Neural progenitor cell (in vitro differentiated cells): ENCODE results near the gene PIK3R3. TPM values are rescaled to one million over a fixed set of nuclear protein-coding genes. Genes with fewer than 3 reads are reported as not detected.

Experiments used
- DNase-seq: peaks from one replicate; pipeline ENCODE4 v3.0.0-alpha.2; 2016; ENCODE audit warnings: low spot score
- H2AFZ ChIP-seq: fragments of 200-600 bp; sonication (generic); replicated peaks from 2 replicates; pipeline ENCODE4 v1.6.1; 2016; ENCODE audit warnings: antibody characterized with exemption
- H3F3A ChIP-seq: fragments of 200-600 bp; sonication (generic); 2 replicates; pipeline ENCODE4 v1.6.1; 2016; ENCODE audit warnings: antibody characterized with exemption, low read depth
- H3K27ac ChIP-seq: fragments of 200-600 bp; sonication (generic); 2 replicates; pipeline ENCODE4 v1.5.1; 2016; ENCODE audit warnings: mild to moderate bottlenecking
- H3K27me3 ChIP-seq: fragments of 200-600 bp; sonication (generic); 2 replicates; pipeline ENCODE4 v1.6.1; 2016; ENCODE audit warnings: mild to moderate bottlenecking, moderate library complexity
- H3K36me3 ChIP-seq: fragments of 200-600 bp; sonication (generic); 2 replicates; pipeline ENCODE4 v1.5.1; 2016
- H3K4me1 ChIP-seq: fragments of 200-600 bp; sonication (generic); 2 replicates; pipeline ENCODE4 v1.6.1; 2016; ENCODE audit warnings: mixed run types
- H3K4me2 ChIP-seq: fragments of 200-600 bp; sonication (generic); 2 replicates; pipeline ENCODE4 v1.6.1; 2016
- H3K4me3 ChIP-seq: fragments of 200-600 bp; sonication (generic); 2 replicates; pipeline ENCODE4 v1.5.1; 2016
- H3K79me2 ChIP-seq: fragments of 200-600 bp; sonication (generic); 2 replicates; pipeline ENCODE4 v1.6.1; 2016; ENCODE audit warnings: low read depth
- H3K9ac ChIP-seq: fragments of 200-600 bp; sonication (generic); 2 replicates; pipeline ENCODE4 v1.6.1; 2016
- H3K9me3 ChIP-seq: fragments of 200-600 bp; sonication (generic); 2 replicates; pipeline ENCODE4 v1.5.1; 2016; ENCODE audit warnings: low read depth
- H4K20me1 ChIP-seq: fragments of 200-600 bp; sonication (generic); 2 replicates; pipeline ENCODE4 v1.6.1; 2016; ENCODE audit warnings: low read depth
- H3K27ac Mint-ChIP-seq: 3 replicates; pipeline ENCODE4 v1.8.0; 2021; ENCODE audit warnings: mixed read lengths
- H3K27me3 Mint-ChIP-seq: 2 replicates; pipeline ENCODE4 v1.8.0; 2022; ENCODE audit warnings: low read depth, mild to moderate bottlenecking, inconsistent platforms, moderate library complexity, mixed read lengths; ENCODE audit not compliant: insufficient read depth
- H3K36me3 Mint-ChIP-seq: 3 replicates; pipeline ENCODE4 v1.8.0; 2021; ENCODE audit warnings: mixed read lengths
- H3K4me1 Mint-ChIP-seq: 3 replicates; pipeline ENCODE4 v1.8.0; 2021; ENCODE audit warnings: mixed read lengths
- H3K4me3 Mint-ChIP-seq: 3 replicates; pipeline ENCODE4 v1.8.0; 2021; ENCODE audit warnings: mild to moderate bottlenecking, moderate library complexity, mixed read lengths
- H3K9me3 Mint-ChIP-seq: 3 replicates; pipeline ENCODE4 v1.8.0; 2020; ENCODE audit warnings: mixed read lengths
- CTCF ChIP-seq: fragments of 200-600 bp; sonication (generic); IDR thresholded peaks from 2 replicates; pipeline ENCODE4 v1.5.1; 2017; ENCODE audit warnings: antibody characterized with exemption, mild to moderate bottlenecking
- EZH2 ChIP-seq: fragments of 200-600 bp; sonication (generic); IDR thresholded peaks from 2 replicates; pipeline ENCODE4 v1.6.1; 2017; ENCODE audit warnings: antibody characterized with exemption, mild to moderate bottlenecking, moderate library complexity
- EZH2phosphoT487 ChIP-seq: fragments of 200-600 bp; sonication (generic); IDR thresholded peaks from 2 replicates; pipeline ENCODE4 v1.6.1; 2017; ENCODE audit warnings: antibody characterized with exemption
- total RNA-seq: library from RNA; depleted of rRNA; stranded (reverse); fragments of >200 nt; gene quantifications from 2 replicates; pipeline ENCODE4 v1.2.3, GENCODE V29; 2015; ENCODE audit warnings: low replicate concordance

Gene PIK3R3
- total RNA-seq, 1 donor from 2014 or later, result 107 TPM

- Histone ChIP-seq H3K9ac (no peak within 1 kb of the TSS), H3K36me3 (no peaks in the 10 kb centered on the region), H3K27me3 (no peaks in the 10 kb centered on the region), H3K4me3 (no peak within 1 kb of the TSS), H3F3A (no peaks in the 10 kb centered on the region), H3K79me2 (no peaks in the 10 kb centered on the region), H3K4me2 (no peak within 1 kb of the TSS), H3K27ac (no peak within 1 kb of the TSS), H2AFZ (no peak within 1 kb of the TSS), H3K9me3 (no peaks in the 10 kb centered on the region), H4K20me1 (no peaks in the 10 kb centered on the region), H3K4me1 (peaks cover 8% of the 10 kb centered on the region)
- Mint-ChIP-seq H3K27me3 (no peaks in the 10 kb centered on the region), H3K9me3 (no peaks in the 10 kb centered on the region), H3K27ac (no peak within 1 kb of the TSS), H3K4me3 (no peak within 1 kb of the TSS), H3K36me3 (no peaks in the 10 kb centered on the region), H3K4me1 (peaks cover 5% of the 10 kb centered on the region)
- no peak for TF ChIP-seq EZH2
- TF ChIP-seq CTCF, result no peak
- no peak for TF ChIP-seq EZH2phosphoT487
- DNase-seq, result no peak
These were observed 42.2 kb upstream of the PIK3R3 start, which contains the start of gene TSPAN1 for GRCh38 chr1:46174448-46175231. Gene TSPAN1, plus strand, starts transcription at chr1:46175087. Its CDS starts 6,021 bp downstream, at chr1:46181108.

- H3K4me2 ChIP-seq, result no peak overlapping the region
- no peak overlapping the region for H3K4me3 ChIP-seq
- H3K9me3 ChIP-seq, result no peaks in the 10 kb centered on the region
- H3K36me3 Mint-ChIP-seq, result no peaks in the 10 kb centered on the region
- H3K4me1 Mint-ChIP-seq, result peaks cover 5% of the 10 kb centered on the region
- no peak for DNase-seq
- H3K9me3 Mint-ChIP-seq, result no peaks in the 10 kb centered on the region
- no peak overlapping the region for H3K4me3 Mint-ChIP-seq
- no peaks in the 10 kb centered on the region for H3K36me3 ChIP-seq
- H3F3A ChIP-seq, result no peaks in the 10 kb centered on the region
- peaks cover 6% of the 10 kb centered on the region for H3K27me3 Mint-ChIP-seq
- H3K27me3 ChIP-seq, result no peaks in the 10 kb centered on the region
- no peak overlapping the region for H3K27ac Mint-ChIP-seq
- no peak overlapping the region for H3K9ac ChIP-seq
- no peak overlapping the region for H3K27ac ChIP-seq
- no peaks in the 10 kb centered on the region for H3K79me2 ChIP-seq
- H3K4me1 ChIP-seq, result peaks cover 8% of the 10 kb centered on the region
- H4K20me1 ChIP-seq, result no peaks in the 10 kb centered on the region
- TF ChIP-seq CTCF, result no peak
- no peak for TF ChIP-seq EZH2
- no peak for TF ChIP-seq EZH2phosphoT487
- H2AFZ ChIP-seq, result peak overlapping the region; percentile 50
These were observed 41.0 kb upstream of the PIK3R3 start for GRCh38 chr1:46173361-46173856.

GRCh38 chr1:46172321-46172720, 39.9 kb upstream of the PIK3R3 start:
- peaks cover 11% of the 10 kb centered on the region for H3K27me3 Mint-ChIP-seq
- Histone ChIP-seq H3K4me1 (peaks cover 8% of the 10 kb centered on the region), H4K20me1 (no peaks in the 10 kb centered on the region), H3K36me3 (no peaks in the 10 kb centered on the region), H2AFZ (no peak overlapping the region), H3K27me3 (peaks cover 7% of the 10 kb centered on the region), H3K79me2 (no peaks in the 10 kb centered on the region), H3K27ac (no peak overlapping the region), H3K4me3 (no peak overlapping the region), H3K4me2 (no peak overlapping the region), H3K9ac (no peak overlapping the region), H3K9me3 (no peaks in the 10 kb centered on the region), H3F3A (no peaks in the 10 kb centered on the region)
- no peaks in the 10 kb centered on the region for H3K36me3 Mint-ChIP-seq
- no peaks in the 10 kb centered on the region for H3K9me3 Mint-ChIP-seq
- H3K4me3 Mint-ChIP-seq, result no peak overlapping the region
- H3K27ac Mint-ChIP-seq, result no peak overlapping the region
- DNase-seq, result no peak
- H3K4me1 Mint-ChIP-seq, result peaks cover 5% of the 10 kb centered on the region
- TF ChIP-seq CTCF, result no peak
- no peak for TF ChIP-seq EZH2
- TF ChIP-seq EZH2phosphoT487, result no peak
